Loucy (cell line): ENCODE results near the gene CDX2.
A peak's percentile ranks its signal among the peaks of the same experiment; 100 is the strongest.

Experiments used
- H2AFZ ChIP-seq: fragments of 200-600 bp; sonication (generic); 2 replicates; pipeline ENCODE4 v1.6.0; 2016; ENCODE audit warnings: antibody characterized with exemption, mild to moderate bottlenecking, low read length, moderate library complexity
- H3F3A ChIP-seq: fragments of 200-600 bp; 2 replicates; pipeline ENCODE4 v1.6.0; 2016; ENCODE audit warnings: antibody characterized with exemption, low read depth, mild to moderate bottlenecking
- H3K27me3 ChIP-seq: fragments of 200-600 bp; sonication (generic); 2 replicates; pipeline ENCODE4 v1.6.1; 2014; ENCODE audit warnings: low read length, mild to moderate bottlenecking; ENCODE audit not compliant: insufficient read depth, poor library complexity, severe bottlenecking
- H3K36me3 ChIP-seq: fragments of 200-600 bp; sonication (generic); 2 replicates; pipeline ENCODE4 v1.6.1; 2016; ENCODE audit warnings: low read length; ENCODE audit not compliant: insufficient read depth
- H3K4me1 ChIP-seq: fragments of 200-600 bp; sonication (generic); 2 replicates; pipeline ENCODE4 v1.5.1; 2014; ENCODE audit warnings: low read length, mild to moderate bottlenecking; ENCODE audit not compliant: insufficient read depth, poor library complexity, severe bottlenecking
- H3K4me2 ChIP-seq: fragments of 200-600 bp; sonication (generic); 2 replicates; pipeline ENCODE4 v1.6.0; 2014; ENCODE audit warnings: antibody characterized with exemption, low read length, low read depth, mild to moderate bottlenecking; ENCODE audit not compliant: poor library complexity, severe bottlenecking
- H3K4me3 ChIP-seq: fragments of 200-600 bp; sonication (generic); 2 replicates; pipeline ENCODE4 v1.5.1; 2014; ENCODE audit warnings: low read length, mild to moderate bottlenecking, mixed read lengths; ENCODE audit not compliant: poor library complexity, severe bottlenecking
- H3K79me2 ChIP-seq: fragments of 200-600 bp; sonication (generic); 2 replicates; pipeline ENCODE4 v1.6.1; 2014; ENCODE audit warnings: low read length; ENCODE audit not compliant: insufficient read depth
- H3K9ac ChIP-seq: fragments of 200-600 bp; sonication (generic); 2 replicates; pipeline ENCODE4 v1.6.0; 2014; ENCODE audit warnings: mild to moderate bottlenecking, low read depth, low read length, moderate library complexity; ENCODE audit not compliant: poor library complexity, severe bottlenecking
- H3K9me2 ChIP-seq: fragments of 200-600 bp; sonication (generic); replicated peaks from 2 replicates; pipeline ENCODE4 v1.6.1; 2016; ENCODE audit warnings: low read depth, low read length, mixed read lengths
- H3K9me3 ChIP-seq: fragments of 200-600 bp; sonication (generic); 2 replicates; pipeline ENCODE4 v1.6.1; 2014; ENCODE audit warnings: mild to moderate bottlenecking, antibody characterized with exemption, low read length, low read depth; ENCODE audit not compliant: insufficient read depth
- H4K20me1 ChIP-seq: fragments of 200-600 bp; sonication (generic); 2 replicates; pipeline ENCODE4 v1.6.0; 2014; ENCODE audit warnings: antibody characterized with exemption, low read length, mild to moderate bottlenecking; ENCODE audit not compliant: insufficient read depth, poor library complexity, severe bottlenecking
- CTCF ChIP-seq: fragments of 200-600 bp; sonication (generic); conservative IDR thresholded peaks from 2 replicates; pipeline ENCODE4 v1.5.1; 2014; ENCODE audit warnings: mild to moderate bottlenecking, antibody characterized with exemption, low read length
- EZH2phosphoT487 ChIP-seq: fragments of 200-600 bp; IDR thresholded peaks from 2 replicates; pipeline ENCODE4 v1.6.1; 2018; ENCODE audit warnings: antibody characterized with exemption, mild to moderate bottlenecking, moderate library complexity, borderline replicate concordance

Gene CDX2

GRCh38 chr13:27962128-27962841 lies 6.8 kb downstream of the CDX2 start:
- Histone ChIP-seq H3F3A (no peaks in the 10 kb centered on the region), H4K20me1 (no peaks in the 10 kb centered on the region), H3K4me2 (no peak overlapping the region), H2AFZ (peak overlapping the region; percentile 26; the same call in 1 of the 2 replicates), H3K9ac (no peak overlapping the region), H3K9me2 (no peaks in the 10 kb centered on the region), H3K36me3 (no peaks in the 10 kb centered on the region), H3K9me3 (no peaks in the 10 kb centered on the region), H3K27me3 (no peaks in the 10 kb centered on the region), H3K4me3 (no peak overlapping the region), H3K79me2 (no peaks in the 10 kb centered on the region), H3K4me1 (no peaks in the 10 kb centered on the region)
- TF ChIP-seq CTCF: no peak
- TF ChIP-seq EZH2phosphoT487: no peak

- Histone ChIP-seq H2AFZ (peak overlapping the region; percentile 89; the same call in 1 of the 2 replicates), H3K4me3 (peak overlapping the region; percentile 73), H3K36me3 (no peaks in the 10 kb centered on the region), H4K20me1 (no peaks in the 10 kb centered on the region), H3K79me2 (no peaks in the 10 kb centered on the region), H3K27me3 (no peaks in the 10 kb centered on the region), H3K9me3 (no peaks in the 10 kb centered on the region), H3K9ac (no peak overlapping the region), H3K4me2 (peak overlapping the region; percentile 84), H3F3A (no peaks in the 10 kb centered on the region), H3K9me2 (no peaks in the 10 kb centered on the region), H3K4me1 (no peaks in the 10 kb centered on the region)
- no peak for TF ChIP-seq CTCF
- TF ChIP-seq EZH2phosphoT487: no peak
Observed at GRCh38 chr13:27961227-27962085, 7.7 kb downstream of the CDX2 start.

DNA sequence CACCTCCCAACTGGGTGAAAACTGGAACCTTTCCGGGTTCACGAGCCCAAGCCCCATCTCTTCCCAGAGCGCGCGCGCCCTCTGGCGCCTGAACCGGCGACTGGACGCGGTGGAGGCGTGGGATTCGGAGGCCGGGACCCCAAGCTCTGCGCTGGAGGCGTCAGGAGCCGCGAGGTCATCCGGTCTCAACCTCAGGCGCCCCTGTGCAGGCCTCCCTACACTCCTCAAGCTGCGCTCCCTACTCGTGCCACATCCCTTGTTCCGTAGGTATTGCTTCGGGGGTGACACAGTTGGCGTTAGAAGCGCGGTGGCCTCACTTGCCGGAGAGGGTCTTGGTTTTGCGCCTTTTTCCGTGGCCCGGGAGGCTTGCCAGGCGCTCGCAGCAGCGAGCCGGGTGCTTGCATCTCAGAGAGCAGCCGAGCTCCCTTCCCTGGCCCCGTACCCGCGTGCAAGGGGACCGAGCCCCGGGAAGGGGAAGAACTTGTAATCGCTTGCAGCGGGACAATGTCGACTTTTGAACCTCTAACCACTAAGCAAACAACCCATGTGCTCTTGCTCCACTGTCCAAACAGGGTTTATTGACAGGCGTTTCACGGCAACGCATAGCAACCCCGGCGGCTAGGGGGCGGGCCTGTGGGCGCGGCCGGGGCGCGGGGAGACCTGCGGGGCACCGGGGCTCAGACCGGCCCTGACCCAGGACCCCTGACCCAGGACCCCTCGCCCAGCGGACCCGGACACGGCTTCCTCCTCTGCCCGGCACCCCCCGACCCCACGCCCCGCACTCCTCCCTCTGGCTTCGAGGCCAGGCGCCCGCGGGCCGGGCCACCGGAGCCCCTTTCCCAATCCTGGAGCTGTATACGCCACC lies 8.5 kb downstream of the CDX2 start:
- H3K36me3 ChIP-seq: no peaks in the 10 kb centered on the region
- H3K4me3 ChIP-seq: peak overlapping the region; percentile 73
- no peaks in the 10 kb centered on the region for H3K9me2 ChIP-seq
- H3F3A ChIP-seq: no peaks in the 10 kb centered on the region
- no peaks in the 10 kb centered on the region for H4K20me1 ChIP-seq
- H3K9me3 ChIP-seq: no peaks in the 10 kb centered on the region
- no peaks in the 10 kb centered on the region for H3K79me2 ChIP-seq
- no peaks in the 10 kb centered on the region for H3K27me3 ChIP-seq
- peak overlapping the region; percentile 84 for H3K4me2 ChIP-seq
- TF ChIP-seq CTCF (peak; percentile 53), EZH2phosphoT487 (no peak)
- no peaks in the 10 kb centered on the region for H3K4me1 ChIP-seq
- peak overlapping the region; percentile 89 for H2AFZ ChIP-seq
- H3K9ac ChIP-seq: peak overlapping the region; percentile 38
